HFFc6 (cell line): ENCODE results near the gene CAPZA1. TPM values are rescaled to one million over a fixed set of nuclear protein-coding genes. Genes with fewer than 3 reads are reported as not detected.

ENCODE experiments used
- DNase-seq: peaks from one replicate; pipeline ENCODE4 v3.0.0-alpha.2; 2018
- H3K27ac Mint-ChIP-seq: 2 replicates; pipeline ENCODE4 v1.8.0; 2020; ENCODE audit warnings: mild to moderate bottlenecking, mixed read lengths
- H3K27me3 Mint-ChIP-seq: 2 replicates; pipeline ENCODE4 v1.8.0; 2021; ENCODE audit warnings: mild to moderate bottlenecking, moderate library complexity, mixed read lengths; ENCODE audit not compliant: insufficient read depth
- H3K36me3 Mint-ChIP-seq: 2 replicates; pipeline ENCODE4 v1.8.0; 2021; ENCODE audit warnings: low read depth, mixed read lengths
- H3K4me1 Mint-ChIP-seq: 2 replicates; pipeline ENCODE4 v1.8.0; 2020; ENCODE audit warnings: low read depth, mixed read lengths
- H3K4me3 Mint-ChIP-seq: 2 replicates; pipeline ENCODE4 v1.8.0; 2020; ENCODE audit warnings: mild to moderate bottlenecking, moderate library complexity, mixed read lengths
- H3K9me3 Mint-ChIP-seq: 2 replicates; pipeline ENCODE4 v1.8.0; 2020; ENCODE audit warnings: mild to moderate bottlenecking, mixed read lengths
- total RNA-seq, 6 experiments: library from RNA; stranded (reverse); fragmentation: NEBNext Ultra II Directional; extraction: Animal tissue kit (Norgen Biotek cat#: 25700); gene quantifications; 2 replicates in 1 of 6; 3 replicates in 5 of 6; pipeline ENCODE4 v1.2.3, GENCODE V29; 2021
- TF ChIP-seq, protein P1 (sequence below): fragments of 200-600 bp; sonication (generic); IDR thresholded peaks from 2 replicates; pipeline ENCODE4 v1.5.0; 2021; ENCODE audit warnings: antibody characterized with exemption, mild to moderate bottlenecking

CAPZA1 gene
- total RNA-seq, 6 experiments from 2014 or later = 230 to 293 (median 265) TPM

DNA sequence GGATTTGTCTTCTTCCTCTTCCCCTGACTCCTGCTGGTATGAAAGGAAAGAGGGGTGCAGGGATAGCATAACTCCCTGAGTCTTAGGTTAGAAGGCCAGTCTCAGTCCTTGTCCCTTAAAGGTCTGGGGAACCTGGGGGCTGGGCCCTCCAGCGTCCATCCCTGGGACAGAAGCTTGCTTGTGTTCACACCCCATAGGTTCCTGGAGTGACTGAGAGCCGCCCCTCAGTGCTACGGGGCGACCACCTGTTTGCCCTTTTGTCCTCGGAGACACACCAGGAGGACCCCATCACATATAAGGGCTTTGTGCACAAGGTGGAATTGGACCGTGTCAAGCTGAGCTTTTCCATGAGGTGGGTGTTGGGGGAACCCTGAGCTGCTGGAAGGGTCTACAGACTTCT lies 74.2 kb downstream of the CAPZA1 start:
- peaks cover 29% of the 10 kb centered on the region; the same call in 1 of the 2 replicates for H3K36me3 Mint-ChIP-seq
- H3K27me3 Mint-ChIP-seq = no peaks in the 10 kb centered on the region; the same call in 1 of the 2 replicates
- no peak overlapping the region for H3K27ac Mint-ChIP-seq
- H3K4me1 Mint-ChIP-seq = peaks cover 16% of the 10 kb centered on the region
- DNase-seq = no peak
- TF ChIP-seq, protein P1, sequence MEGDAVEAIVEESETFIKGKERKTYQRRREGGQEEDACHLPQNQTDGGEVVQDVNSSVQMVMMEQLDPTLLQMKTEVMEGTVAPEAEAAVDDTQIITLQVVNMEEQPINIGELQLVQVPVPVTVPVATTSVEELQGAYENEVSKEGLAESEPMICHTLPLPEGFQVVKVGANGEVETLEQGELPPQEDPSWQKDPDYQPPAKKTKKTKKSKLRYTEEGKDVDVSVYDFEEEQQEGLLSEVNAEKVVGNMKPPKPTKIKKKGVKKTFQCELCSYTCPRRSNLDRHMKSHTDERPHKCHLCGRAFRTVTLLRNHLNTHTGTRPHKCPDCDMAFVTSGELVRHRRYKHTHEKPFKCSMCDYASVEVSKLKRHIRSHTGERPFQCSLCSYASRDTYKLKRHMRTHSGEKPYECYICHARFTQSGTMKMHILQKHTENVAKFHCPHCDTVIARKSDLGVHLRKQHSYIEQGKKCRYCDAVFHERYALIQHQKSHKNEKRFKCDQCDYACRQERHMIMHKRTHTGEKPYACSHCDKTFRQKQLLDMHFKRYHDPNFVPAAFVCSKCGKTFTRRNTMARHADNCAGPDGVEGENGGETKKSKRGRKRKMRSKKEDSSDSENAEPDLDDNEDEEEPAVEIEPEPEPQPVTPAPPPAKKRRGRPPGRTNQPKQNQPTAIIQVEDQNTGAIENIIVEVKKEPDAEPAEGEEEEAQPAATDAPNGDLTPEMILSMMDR = no peak
- H3K4me3 Mint-ChIP-seq = no peak overlapping the region
- H3K9me3 Mint-ChIP-seq = no peaks in the 10 kb centered on the region

DNA sequence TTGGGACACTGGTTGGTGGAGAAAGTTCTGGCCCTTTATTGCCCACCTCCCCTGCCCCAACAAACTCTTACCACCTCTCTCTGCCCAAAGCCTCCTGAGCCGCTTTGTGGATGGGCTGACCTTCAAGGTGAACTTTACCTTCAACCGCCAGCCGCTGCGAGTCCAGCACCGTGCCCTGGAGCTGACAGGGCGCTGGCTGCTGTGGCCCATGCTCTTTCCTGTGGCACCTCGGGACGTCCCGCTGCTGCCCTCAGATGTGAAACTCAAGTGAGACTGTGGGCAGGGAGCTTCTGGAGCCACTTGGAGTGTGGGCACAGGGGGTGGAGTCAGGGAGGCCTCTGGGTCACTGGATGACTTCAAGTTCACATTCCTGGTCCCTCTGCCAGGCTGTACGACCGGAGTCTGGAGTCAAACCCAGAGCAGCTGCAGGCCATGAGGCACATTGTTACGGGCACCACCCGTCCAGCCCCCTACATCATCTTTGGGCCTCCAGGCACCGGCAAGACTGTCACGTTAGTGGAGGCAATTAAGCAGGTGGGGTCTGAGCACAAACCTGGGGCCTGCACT lies 74.8 kb downstream of the CAPZA1 start:
- Mint-ChIP-seq H3K4me1 (peaks cover 22% of the 10 kb centered on the region), H3K4me3 (no peak overlapping the region), H3K36me3 (peaks cover 32% of the 10 kb centered on the region), H3K27me3 (no peaks in the 10 kb centered on the region; the same call in 1 of the 2 replicates), H3K9me3 (no peaks in the 10 kb centered on the region), H3K27ac (no peak overlapping the region)
- TF ChIP-seq, protein P1 = no peak
- DNase-seq = no peak

DNA sequence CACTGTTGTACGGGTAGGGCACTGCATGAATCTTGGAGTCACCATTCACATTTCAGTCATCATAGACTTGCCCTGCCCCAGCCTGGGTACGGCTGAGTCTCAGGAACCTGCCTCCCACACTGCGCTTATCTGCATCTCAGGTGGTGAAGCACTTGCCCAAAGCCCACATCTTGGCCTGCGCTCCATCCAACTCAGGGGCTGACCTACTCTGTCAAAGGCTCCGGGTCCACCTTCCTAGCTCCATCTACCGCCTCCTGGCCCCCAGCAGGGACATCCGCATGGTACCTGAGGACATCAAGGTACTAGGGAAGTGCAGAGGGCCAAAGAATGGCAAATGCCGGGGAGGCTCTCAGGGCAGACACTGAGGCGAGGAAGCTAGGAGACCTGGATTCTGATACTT lies 75.6 kb downstream of the CAPZA1 start:
- no peak for DNase-seq
- peaks cover 33% of the 10 kb centered on the region for H3K36me3 Mint-ChIP-seq
- no peaks in the 10 kb centered on the region; the same call in 1 of the 2 replicates for H3K27me3 Mint-ChIP-seq
- H3K9me3 Mint-ChIP-seq = no peaks in the 10 kb centered on the region
- no peak overlapping the region for H3K27ac Mint-ChIP-seq
- TF ChIP-seq, protein P1 = no peak
- no peak overlapping the region for H3K4me3 Mint-ChIP-seq
- H3K4me1 Mint-ChIP-seq = peaks cover 26% of the 10 kb centered on the region

DNA sequence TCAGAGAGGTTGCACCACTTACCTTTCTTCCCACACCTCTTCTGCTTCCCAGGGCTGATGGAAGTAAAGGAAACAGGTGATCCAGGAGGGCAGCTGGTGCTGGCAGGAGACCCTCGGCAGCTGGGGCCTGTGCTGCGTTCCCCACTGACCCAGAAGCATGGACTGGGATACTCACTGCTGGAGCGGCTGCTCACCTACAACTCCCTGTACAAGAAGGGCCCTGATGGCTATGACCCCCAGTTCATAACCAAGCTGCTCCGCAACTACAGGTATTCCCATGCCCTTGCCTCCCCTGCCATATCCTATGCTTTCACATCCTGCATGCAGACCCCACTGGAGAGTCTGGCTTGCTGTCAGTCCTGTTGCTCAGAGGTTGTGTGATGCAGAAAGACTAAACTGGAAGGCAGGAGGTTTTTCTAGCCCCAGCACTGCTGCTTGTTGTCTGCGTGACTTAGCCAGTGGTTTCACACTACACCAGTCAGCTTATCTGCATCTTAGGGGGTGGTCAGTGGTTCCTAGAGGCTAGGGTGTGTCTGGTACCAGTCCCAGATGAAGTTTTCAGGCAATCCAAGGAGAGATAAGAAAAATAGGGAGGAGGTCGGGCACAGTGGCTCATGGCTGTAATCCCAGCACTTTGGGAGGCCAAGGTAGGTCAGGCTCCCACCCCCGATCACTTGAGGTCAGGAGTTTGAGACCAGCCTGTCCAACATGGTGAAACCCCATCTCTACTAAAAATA lies 77.1 kb downstream of the CAPZA1 start:
- DNase-seq = no peak
- H3K36me3 Mint-ChIP-seq = peaks cover 32% of the 10 kb centered on the region
- H3K4me3 Mint-ChIP-seq = no peak overlapping the region
- TF ChIP-seq, protein P1 = no peak
- H3K27ac Mint-ChIP-seq = no peak overlapping the region
- peaks cover 34% of the 10 kb centered on the region for H3K4me1 Mint-ChIP-seq
- H3K27me3 Mint-ChIP-seq = no peaks in the 10 kb centered on the region; the same call in 1 of the 2 replicates
- no peaks in the 10 kb centered on the region for H3K9me3 Mint-ChIP-seq

DNA sequence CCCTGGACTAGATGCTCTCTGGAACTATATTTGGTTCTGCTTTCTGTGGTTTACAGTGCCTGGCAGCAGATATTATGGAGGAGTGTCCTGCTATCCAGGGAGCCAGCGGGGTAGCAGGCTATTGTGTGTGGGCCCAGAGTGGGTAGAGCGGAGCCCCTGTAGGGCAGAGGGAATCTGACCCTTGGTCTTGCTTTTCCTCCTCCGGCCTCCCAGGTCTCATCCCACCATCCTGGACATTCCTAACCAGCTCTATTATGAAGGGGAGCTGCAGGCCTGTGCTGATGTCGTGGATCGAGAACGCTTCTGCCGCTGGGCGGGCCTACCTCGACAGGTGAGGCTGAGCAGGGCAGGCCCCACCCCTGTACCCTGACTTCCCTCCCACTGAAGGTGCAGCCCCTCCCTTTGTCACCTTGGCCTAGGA lies 78.2 kb downstream of the CAPZA1 start:
- H3K4me1 Mint-ChIP-seq = peaks cover 44% of the 10 kb centered on the region
- peaks cover 1% of the 10 kb centered on the region for H3K27me3 Mint-ChIP-seq
- no peak overlapping the region; the same call in 1 of the 2 replicates for H3K27ac Mint-ChIP-seq
- H3K36me3 Mint-ChIP-seq = peaks cover 33% of the 10 kb centered on the region
- H3K4me3 Mint-ChIP-seq = no peak overlapping the region
- H3K9me3 Mint-ChIP-seq = no peaks in the 10 kb centered on the region
- DNase-seq = no peak
- TF ChIP-seq, protein P1 = no peak
